CD4-positive, alpha-beta T cell treated with Interleukin-21 for 1 hour (primary cell): ENCODE data around the gene CDC5L.
A peak's percentile ranks its signal among the peaks of the same experiment; 100 is the strongest.

ENCODE experiments used
- DNase-seq: peaks from one replicate; pipeline ENCODE4 v3.0.0-alpha.2; 2020

Gene CDC5L

DNA sequence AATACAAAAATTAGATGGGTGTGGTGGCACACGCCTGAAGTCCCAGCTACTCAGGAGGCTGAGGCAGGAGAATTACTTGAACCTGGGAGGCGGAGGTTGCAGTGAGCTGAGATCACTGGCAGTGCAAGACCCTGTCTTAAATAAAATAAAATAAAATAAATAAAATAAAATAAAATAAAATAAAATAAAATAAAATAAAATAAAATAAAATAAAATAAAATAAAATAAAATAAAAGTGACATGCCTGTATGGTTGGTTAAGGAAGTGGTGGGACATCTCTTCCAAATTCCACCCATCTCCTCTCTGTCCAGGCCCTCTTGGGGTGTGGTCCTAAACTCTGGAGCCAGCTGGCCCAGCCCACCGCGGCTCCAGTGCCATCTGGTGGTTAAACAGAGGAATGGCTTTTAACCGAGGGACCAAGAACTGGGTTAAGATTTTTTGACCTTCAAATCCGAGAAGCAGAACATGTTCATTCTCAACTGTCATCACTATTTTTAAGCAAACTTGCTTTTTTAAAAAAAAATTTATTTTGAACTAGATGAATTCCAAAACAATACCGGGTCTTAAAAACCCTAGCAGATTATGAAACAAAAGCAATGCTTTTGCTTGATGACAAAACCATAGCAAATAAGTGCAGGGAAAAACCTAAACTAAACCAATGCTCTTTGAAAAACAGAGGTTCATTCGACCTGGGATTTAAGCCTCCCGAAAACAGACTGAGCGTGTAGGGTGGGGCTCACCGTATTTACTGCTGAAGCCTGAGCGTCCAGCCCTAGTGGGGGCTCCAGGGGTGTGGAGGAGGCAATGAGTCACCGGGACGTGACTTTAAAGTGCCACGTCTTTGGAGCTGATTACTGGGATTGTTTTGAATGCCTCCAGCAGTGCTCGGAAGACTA, 68.8 kb downstream of the CDC5L start:
- DNase-seq = peak; percentile 52

DNA sequence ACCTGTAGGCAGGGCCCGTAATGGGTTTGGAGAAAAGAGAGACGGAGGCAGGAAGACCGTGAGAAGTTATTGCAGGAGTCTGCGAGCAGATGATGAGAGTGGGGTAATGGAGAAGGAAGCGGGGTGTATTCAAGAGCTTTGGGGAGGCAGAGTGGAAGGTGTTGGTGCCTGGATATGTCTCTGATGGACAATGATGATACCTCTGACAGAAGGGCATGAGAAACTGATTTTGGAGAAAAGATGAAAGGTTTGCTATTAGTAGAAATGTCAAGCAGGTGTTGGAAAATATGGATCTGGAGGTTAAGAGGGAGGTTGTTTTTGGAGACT, 69.4 kb downstream of the CDC5L start:
- no peak for DNase-seq

DNA sequence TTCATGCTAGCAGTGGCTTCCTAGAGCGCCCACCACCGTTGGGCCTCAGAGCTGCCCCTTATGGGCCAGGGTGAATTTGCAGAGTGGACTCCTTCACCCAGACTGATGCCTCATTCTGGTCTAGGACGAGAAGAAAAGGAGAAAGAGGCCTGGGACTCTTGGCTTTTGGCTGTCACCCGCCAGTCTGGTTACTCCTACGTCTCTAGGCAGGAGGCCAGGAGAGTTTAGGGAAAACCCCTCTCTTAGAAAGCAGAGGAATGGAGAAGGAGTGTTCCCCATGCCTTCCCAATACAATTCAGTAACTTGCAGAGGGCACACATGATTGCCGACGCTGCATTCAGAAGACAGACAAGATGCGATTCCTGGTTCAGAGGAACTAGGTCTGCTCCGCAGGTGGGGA, 70.1 kb downstream of the CDC5L start:
- DNase-seq = no peak

DNA sequence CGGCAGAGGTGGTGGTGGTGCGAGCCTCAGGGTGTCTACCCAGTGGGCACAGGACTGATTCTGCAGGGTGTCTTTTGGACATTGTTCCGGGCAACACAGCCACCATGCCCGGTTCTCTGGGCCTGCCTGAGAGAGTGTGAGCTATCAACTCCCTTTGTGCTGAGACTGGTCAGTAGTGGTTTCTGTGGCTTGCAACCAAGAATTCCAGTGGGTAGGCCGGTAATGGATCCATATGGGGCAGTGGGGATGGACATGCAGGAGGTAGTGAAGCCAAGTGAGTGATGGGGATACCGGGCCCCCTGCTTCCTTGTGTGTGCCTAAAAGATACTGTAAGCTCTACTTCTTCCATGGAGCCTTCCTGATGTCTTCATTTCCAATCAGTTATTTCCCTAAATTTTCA, 71.0 kb downstream of the CDC5L start:
- DNase-seq = no peak

DNA sequence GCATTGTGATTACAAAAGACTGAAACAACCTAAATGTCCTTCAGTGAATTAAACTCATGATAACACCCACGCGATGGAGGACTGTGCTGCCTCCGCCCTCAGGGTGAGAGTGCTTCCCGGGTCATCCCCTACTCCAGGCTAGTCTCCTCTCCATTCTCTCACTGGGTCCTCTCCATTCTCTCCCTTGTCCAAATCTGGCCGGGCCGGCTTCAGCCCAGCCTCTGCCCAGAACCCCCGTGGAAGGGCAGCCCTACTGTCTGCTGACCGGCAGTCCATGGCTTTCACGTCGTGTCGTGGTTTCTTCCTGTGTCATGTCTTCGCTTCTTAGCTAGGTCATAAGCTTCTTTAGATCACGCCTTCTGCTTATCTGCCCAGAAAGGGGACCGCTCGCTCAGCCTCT, 74.8 kb downstream of the CDC5L start:
- no peak for DNase-seq

DNA sequence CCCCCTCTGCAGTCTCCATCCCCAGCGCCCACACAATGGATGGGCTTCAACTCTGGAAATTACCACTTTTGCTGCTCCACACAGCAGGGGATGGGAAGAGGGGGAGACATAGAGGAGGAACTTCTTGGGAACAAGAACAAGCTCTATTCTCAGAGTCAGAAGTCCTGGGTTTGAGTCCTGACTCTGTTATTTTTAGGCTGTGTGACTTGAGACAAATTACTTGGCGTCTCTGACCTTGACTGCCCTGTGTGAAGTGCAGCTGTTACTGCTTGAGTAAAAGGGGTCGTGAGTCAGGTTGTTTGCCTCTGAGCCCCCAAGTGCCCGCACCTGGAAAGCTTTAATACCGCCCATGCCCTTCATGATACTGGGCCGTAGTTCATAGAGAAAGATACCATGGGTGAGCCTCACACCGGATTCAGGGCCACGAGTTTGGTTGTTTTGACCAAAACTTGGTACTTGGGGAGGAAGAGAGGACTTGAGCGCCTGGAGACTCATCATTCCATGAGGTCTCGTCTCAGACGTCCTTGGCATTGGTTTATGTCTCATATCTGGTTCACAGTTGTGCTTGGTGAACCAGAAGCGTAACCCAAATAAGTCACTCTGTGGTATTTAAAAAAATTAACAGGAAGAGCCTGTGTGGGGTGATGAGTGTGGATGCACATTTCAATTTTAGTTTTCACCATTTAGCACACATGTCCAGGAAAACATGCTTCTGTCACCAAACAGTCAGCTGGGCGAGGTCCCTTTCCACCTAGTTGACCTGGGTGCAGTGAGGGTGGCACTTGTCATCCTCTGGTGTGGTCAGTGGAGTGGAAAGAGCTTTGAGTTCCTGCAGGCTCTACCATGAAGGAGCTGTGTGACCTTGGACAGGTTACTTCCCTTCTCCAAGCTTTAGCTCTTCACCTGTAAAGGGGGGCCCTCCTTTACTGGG, 75.6 kb downstream of the CDC5L start:
- no peak for DNase-seq

DNA sequence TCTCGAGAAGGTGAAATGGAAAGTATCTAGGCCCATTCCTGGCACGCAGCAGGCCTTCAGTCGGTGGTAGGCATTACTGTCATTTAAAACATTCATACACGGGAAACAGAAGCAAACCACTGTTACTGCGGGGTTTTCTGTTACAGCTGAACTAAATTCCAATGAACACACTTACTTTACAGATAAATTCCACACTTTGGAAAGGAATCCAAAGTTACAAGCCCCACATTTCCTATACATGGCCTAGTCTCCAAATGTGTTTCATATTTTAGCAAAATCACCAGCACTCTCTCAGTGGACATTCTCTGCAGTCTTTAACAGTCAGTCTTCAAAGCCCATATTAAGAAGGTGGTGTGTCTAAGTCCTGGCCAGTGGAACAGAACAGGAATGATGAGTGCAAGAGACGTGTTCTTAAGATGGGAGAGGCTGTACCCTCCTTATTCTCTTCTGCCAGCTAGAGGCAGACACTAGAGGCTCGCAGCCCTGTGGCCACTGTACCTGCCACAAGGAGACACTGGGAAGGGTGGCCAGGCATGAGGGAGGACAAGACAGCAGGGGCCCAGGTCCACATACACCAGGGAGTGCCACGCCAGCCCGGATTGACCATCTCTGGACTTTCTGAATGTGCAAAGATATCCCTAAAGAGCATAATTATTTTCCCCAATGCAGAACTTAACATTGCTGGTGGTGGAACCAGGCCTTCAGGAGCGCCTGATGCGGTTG, 76.4 kb downstream of the CDC5L start:
- no peak for DNase-seq

DNA sequence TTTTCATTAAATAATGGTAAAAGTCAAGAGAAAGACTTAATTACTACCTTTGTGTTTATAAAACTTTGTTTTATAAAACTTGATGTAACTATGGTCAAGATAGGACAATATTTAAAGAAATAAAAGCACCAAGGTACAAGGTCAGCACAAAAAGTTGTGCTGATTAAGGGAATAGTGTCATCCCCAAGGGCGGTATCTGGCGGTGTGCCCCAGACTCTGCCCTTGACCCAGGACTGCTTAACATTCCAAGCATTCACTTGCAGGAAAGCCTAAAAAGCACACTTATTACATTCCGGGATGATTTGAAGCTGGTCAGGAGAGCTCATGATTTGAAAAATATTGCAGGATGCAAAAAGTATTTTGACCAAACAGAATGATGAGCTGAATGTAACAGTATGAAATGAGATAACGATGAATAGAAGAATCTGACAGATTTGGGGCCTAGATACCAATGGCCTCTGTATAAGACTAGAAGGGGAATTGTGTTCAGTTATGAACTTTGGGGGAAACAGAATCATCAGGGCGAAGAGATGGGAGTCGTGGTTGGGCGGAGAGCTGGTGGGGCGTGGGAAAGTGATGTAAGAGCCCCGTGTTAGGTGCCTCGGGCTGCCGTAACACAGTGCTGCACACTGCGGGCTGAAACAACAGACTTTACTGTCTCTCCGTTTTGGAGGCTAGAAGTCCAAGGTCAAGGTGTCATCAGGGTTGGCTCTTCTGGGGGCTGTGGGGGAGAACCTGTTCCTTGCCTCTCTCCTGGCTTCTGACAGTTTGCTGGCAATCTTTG, 77.2 kb downstream of the CDC5L start:
- no peak for DNase-seq

DNA sequence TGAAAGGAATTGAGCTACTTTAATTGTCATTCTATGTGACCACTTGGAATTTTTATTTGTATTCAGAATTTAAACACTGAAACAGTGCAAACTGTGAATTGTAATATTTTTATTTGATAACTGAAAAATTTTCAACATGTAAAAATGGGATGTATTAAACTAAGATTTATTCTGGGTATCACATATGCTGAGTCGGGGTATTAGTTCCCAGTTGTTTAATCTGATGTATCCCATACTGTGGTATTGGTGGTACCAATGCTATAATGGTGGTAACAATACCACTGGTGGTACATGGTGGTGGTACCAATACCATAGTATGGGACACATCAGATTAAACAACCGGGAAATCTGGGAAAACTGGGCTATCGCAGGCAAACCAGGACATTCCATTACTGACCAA, 79.4 kb downstream of the CDC5L start:
- DNase-seq = no peak

DNA sequence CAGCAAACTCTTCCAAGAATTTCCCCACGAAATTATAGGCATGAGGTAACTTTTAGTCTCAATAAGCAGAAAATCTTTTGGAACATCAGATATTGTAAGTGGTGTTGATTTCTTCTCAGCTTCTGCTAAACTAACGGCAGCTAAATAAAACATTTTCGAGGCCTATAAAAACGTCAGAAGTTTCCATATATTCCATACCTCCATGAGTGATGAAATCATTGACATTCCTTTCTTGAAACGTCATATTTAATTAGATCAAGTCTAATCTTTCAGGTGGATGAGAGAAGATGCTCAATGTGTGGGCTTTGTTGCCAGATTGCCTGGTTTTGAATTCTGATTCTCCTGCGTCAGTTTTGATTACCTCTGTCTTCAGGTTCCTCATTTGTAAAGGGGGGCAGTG, 81.3 kb downstream of the CDC5L start:
- no peak for DNase-seq

DNA sequence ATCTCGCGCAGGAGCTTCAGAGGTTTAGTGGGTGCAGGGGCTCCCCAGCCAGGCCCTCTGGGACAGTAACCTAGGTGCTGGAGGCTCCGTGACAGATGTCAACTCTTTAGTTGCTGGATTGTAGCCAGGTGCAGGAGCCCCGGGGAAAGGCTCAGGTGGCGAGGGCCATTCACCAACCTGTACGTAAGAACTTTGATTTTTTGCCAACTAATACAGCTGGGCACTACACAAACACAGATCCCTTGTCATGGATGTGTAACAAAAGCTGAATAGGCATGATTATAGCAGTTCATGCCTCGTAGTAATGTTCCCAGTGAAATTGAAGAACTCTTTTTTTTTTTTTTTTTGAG, 82.6 kb downstream of the CDC5L start:
- DNase-seq = no peak

DNA sequence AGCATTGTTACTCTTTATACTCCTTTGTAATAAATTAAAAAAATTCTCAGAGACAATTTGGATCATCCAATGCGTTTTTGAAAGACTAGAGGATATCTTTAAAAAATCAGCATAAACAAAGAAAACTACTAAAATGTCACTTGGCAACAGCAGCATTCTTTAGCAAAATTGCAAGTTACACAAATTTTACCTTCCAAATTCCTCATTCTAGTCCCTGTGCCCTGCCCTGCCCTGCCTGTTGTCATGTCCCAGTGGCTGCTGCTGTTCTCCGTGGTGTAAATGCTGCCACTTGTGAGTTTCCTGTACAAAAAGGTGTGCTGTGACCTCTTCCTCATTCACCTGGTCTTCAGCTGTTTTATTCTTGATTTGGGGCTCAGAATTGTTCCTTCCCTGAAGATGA, 83.2 kb downstream of the CDC5L start:
- no peak for DNase-seq

DNA sequence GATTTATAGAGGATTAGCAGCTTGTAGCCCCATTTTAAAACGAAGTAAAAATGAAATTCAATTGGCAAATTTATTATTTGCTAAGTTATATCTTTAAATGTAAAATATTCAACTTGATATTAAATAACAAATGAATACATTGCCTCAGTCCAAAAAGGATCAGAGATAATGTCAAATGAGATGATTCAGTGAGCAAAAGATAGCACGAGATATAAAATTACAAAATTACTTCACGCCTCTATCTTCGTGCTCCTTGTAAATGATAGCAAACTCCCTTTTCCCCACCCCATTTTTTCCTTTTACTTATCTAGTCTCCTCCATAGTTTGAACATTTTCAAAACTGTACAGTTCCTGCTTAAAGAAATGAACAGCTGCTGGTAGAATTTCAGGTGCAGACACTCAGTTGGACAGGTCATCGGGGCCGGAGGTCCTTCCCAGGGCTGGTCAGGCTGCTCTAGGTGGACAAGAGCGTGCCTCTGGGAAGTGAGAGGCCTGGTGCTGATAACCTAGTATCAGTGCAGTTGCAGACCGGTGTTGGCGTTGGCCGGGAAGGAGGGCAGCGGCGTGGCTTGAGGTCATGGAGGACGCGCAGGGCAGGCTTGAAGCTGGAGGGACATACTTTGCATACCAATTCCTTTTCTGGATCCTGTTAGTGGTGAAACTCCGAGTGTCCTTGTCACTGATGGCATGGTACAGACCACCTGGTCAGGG, 83.9 kb downstream of the CDC5L start:
- no peak for DNase-seq

DNA sequence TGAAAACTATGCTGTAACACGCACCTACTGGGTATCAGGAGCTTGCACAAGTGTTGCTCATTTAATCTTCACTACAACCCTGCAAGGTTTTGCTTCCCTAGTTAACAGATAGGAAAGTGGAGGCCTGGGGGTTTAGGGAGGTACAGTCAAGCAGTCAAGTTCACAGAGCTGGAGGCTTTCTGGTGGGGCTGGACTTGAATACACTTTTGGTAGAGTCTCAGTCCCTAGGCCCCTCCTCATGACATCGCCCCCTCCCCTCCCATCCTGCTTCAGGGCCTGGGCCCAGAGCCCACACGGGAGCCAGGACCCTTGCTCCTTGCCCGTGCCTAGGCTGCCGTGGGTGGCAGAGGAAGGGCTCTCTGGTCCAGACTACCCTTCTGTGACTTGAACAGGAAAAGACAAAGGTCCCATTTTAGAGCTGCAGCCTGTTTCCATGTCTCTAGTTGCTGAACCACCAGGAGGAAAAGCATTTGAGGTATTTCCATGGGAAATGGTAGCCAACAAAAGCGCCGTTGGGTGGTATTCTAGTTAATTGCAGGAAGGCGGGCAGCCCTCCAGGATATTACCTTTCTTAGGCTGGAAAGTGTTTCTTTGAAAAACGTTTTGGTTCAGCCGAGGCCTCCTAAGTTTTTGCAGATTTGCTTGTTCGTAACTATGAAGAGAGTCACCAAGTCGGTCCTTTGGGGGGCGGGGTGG, 84.9 kb downstream of the CDC5L start:
- DNase-seq = no peak

DNA sequence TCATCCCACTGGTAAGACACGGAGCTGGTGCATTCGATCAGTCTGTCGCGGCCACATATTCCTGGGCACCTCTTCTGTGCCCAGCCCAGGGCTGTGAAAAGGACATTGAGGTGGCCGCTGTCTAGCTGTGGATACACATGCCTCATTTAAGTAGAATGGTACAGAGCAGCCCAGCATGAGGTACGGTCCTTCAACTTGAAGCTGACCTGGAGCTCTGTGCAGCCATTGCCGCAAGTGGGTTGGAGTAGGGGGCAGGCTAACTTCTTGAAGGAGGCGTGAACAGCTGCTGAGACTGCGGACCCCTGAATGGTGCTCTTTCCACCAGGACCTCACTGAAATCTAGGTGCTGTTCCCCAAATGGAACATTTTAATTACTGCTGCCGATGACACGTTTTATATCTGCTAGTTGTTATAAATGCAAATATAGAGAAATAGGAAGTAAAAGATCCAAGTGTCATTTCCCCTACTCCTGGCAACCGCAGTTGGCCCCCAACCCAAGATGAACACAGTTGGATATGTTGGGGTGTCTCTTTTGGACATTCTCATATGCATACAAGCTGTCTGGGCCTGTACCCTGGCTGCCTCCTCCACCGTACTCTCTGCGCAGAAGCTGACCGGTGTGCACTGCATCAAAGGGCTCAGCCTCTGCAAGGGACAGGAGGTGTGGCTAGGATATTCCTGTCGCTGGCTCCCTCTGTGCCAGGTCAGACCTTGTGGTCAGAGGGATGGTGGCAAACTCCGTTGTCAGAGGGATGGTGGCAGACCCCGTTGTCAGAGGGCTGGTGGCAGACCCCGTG, 86.1 kb downstream of the CDC5L start:
- no peak for DNase-seq

DNA sequence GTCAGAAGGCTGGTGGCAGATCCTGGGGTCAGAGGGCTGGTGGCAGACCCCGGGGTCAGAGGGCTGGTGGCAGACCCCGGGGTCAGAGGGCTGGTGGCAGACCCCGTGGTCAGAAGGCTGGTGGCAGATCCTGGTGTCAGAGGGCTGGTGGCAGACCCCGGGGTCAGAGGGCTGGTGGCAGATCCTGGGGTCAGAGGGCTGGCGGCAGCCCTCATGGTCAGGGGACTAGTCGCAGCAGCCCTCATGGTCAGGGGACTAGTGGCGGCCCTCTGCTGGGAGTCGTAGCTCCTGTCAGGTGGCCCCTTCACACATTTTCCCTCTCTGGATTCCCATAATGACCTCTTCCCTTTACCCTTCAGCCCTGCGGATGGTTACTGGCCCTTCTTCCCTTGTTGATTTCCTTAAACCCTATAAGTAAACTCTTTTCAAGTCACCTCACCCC, 86.7 kb downstream of the CDC5L start:
- DNase-seq = no peak

DNA sequence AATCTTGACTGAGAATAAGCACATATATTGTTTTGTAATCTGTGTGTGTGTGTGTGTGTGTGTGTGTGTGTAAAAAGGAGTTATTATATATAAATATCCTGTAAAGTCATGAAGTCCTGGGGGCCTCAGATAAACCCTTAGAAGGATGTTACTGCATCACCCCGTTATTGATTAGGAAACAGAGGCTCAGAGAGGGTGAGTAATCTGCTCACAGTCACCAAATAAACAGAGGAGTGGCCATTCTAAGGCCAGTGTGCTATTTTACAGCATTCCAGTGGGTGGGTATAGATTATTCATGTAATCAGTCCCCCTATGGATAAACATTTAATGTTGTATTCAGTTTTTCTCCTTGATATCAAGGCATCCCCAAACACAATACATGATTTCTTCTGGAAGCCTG, 87.1 kb downstream of the CDC5L start:
- DNase-seq = no peak

DNA sequence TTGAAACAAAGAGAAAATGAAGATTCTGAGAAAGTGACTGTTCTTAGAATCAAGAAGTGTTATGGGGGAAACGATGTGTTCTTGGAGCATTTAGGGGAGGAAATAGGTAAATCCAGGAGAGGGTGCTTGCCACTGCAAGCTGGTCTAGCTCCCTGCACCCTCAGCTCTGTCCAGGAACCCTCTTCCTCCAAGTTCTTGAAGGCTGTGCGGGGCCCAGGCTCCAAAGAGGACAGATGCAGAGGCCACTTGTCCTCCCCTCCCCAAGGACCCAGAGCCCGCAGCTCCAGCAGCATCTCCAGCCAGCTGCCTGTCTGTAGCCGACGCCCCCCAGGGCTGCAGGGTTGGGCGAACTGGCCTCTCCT, 87.9 kb downstream of the CDC5L start:
- DNase-seq = no peak

DNA sequence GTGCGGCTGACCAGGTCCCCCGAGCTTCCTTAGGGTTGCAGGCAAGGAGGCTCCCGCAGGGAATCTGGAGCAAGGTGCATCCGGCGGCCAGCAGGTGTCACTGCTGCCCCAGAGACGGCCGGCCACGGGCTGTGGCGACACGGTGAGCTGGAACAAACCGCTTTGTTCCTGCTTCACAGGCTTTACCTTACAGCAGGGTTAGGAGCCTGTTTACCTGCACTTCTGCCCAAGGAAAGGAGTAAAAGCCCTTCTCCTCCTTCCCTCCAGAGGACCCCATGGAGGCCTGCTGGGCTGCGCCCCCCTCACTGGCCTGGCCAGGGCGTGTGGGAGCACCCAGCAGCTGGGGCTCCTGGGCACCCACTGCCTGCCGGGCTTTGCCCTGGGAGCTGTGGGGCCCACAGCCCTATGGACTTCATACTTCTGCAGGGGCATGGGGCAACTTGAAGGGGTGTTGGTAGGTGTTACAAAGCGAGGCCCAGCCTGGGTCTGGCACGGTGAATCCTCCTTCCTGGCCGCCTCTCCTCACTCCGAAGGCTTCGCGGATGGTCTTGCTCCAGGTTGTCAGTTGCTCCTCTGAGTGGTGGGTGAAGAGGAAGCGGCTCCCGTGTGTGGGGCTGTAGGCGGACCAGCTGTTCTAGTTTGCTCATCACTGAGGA, 88.4 kb downstream of the CDC5L start:
- peak; percentile 62 for DNase-seq

DNA sequence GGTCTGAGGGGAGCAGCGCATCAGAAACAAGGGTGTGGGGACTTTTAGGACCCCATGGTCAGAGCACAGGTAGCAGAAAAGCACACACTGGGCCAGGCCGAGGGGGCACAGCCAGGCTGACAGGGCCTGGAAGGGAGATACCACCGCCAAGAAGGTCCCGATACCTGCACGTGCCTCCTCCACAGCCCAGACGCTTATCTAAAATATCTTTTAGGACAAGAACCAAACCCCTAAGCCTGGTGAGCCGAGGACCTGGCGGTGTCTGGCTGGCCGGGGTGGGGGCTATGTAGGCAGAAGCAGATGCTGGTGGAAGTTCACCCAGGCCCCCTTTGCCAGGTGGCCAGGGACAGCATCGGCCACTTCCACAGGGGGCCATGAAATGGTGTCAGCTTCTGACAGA, 89.3 kb downstream of the CDC5L start:
- DNase-seq = no peak
